Astrocyte (in vitro differentiated cells and primary cell): Measurements from ENCODE around the gene PHC2.

ENCODE experiments used
- CTCF ChIP-seq: IDR thresholded peaks from 2 replicates; pipeline ENCODE4 v1.5.1; 2011; ENCODE audit warnings: low read depth, mild to moderate bottlenecking, inconsistent platforms, low read length, moderate library complexity; ENCODE audit not compliant: insufficient read depth
- EZH2 ChIP-seq: IDR thresholded peaks from 2 replicates; pipeline ENCODE4 v1.6.1; 2012; ENCODE audit warnings: mild to moderate bottlenecking, low read length, inconsistent platforms; ENCODE audit not compliant: insufficient read depth

GRCh38 chr1:33372677-33373076, 58.2 kb downstream of the PHC2 start:
- TF ChIP-seq CTCF (no peak), EZH2 (no peak)
